ENCODE measurements around the gene F12.
"Not testable (repeated sequence)": the region's sequence is repeated elsewhere in the genome, so short reads cannot be mapped to it uniquely, and the experiment has no call there.

F12 gene

DNA sequence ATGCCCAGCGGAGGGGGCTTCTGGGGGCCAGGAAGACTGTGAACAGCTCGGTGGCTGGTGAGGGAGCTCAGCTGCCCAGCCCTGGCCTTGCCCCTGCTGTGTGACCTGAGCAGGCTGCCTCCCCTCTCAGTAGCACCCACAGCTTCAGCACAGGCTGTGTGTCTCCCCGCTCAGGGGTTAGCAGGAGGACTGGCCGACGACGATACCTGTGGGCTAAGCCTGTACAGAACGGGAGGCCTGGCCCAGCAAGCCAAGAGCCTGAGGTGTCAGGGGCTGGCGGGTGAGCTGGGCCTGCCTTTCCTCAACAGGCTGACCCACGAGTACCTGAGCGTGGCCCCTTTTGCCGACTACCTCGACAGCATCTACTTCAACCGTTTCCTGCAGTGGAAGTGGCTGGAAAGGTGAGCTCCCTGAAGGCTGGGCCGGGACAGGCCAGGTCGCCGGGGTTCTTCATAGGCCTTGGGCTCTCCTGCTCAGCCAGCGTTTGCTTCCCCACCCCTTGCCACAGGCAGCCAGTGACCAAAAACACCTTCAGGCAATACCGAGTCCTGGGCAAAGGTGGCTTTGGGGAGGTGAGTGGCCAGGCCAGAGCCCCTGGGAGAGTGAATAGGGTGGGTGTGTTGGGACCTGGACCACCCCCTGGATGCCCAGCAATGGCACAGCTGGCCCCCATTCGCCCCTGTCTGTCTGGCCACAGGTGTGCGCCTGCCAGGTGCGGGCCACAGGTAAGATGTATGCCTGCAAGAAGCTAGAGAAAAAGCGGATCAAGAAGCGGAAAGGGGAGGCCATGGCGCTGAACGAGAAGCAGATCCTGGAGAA lies 23.7 kb upstream of the F12 start:
- DNase-seq (ENCODE audit: low read depth in 1 of 2, low spot score in 1 of 2), result no peak

DNA sequence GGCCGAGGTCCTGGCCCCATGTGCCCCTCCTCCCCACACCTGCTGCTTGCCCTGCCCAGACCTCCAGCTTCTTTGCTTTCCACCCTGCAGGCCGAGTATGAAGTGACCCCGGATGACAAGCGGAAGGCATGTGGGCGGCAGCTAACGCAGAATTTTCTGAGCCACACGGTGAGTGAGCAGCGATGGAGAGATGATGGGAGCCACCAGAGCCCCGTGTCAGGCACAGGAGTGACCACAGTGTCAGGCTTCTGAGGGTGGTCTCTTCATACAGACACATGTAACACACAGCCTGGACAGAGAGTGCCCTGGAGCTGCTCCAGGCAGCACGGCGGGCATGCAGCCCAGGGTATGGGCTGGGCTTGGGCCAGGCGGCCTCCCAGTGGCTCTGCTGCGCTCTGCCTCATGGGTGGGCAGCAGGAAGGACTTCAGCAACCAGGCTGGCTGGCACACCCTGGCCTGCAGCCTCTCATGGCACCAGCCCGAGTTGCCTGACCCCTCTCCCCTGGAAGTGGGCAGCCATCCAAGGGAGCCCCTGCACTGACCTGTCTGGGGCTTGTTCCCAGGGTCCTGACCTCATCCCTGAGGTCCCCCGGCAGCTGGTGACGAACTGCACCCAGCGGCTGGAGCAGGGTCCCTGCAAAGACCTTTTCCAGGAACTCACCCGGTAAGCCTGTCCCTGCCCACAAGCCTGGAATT lies 22.9 kb upstream of the F12 start:
- DNase-seq (ENCODE audit: low read depth in 1 of 2, low spot score in 1 of 2), result no peak

- DNase-seq (ENCODE audit: low read depth in 1 of 2, low spot score in 1 of 2), result peak; percentile 39 to 51
These were observed 22.2 kb upstream of the F12 start for GRCh38 chr5:177431317-177432142.

- DNase-seq (ENCODE audit: low read depth in 1 of 2, low spot score in 1 of 2), result no peak
These were observed 21.6 kb upstream of the F12 start for GRCh38 chr5:177430972-177431316.

GRCh38 chr5:177430140-177430951 lies 21.0 kb upstream of the F12 start:
- no peak for DNase-seq (ENCODE audit: low read depth in 1 of 2, low spot score in 1 of 2)

GRCh38 chr5:177429248-177430040 lies 20.1 kb upstream of the F12 start:
- peak; percentile 54 to 79 for DNase-seq (ENCODE audit: low read depth in 1 of 2, low spot score in 1 of 2)

- DNase-seq (ENCODE audit: low read depth in 1 of 2, low spot score in 1 of 2), result no peak
These were observed 19.3 kb upstream of the F12 start for GRCh38 chr5:177428574-177429217.

DNA sequence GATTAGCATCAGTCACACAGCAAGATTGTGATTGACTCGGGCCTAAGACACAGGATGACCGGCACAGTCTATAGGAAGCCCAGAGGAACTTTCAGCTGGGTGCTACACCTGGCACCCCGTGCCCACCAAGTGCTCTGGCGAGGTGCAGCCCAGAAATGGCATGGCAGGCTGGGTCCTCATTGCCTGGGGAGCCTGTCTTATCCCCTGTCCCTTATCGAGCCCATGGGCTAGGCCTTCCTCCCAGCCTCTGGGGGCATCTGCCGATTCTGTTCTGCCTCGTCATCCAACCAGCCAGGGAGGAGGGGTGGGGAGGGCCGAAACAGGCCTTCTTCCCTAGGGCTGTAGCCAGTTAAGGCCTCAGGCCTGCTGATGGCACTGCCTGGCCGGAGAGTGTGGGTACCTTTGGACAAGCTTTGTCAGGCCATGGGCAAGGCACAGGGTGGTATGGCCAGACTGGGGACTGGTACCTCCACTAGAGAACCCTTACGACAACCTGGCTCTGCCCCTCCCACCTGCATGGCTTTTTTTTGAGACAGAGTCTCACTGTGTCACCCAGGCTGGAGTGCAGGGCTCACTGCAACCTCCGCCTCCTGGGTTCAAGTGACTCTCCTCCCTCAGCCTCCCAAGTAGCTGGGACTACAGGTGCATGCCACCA lies 18.7 kb upstream of the F12 start:
- DNase-seq (ENCODE audit: low read depth in 1 of 2, low spot score in 1 of 2), result no peak

- no peak for DNase-seq (ENCODE audit: low read depth in 1 of 2, low spot score in 1 of 2)
These were observed 18.0 kb upstream of the F12 start for GRCh38 chr5:177427211-177427822.

DNA sequence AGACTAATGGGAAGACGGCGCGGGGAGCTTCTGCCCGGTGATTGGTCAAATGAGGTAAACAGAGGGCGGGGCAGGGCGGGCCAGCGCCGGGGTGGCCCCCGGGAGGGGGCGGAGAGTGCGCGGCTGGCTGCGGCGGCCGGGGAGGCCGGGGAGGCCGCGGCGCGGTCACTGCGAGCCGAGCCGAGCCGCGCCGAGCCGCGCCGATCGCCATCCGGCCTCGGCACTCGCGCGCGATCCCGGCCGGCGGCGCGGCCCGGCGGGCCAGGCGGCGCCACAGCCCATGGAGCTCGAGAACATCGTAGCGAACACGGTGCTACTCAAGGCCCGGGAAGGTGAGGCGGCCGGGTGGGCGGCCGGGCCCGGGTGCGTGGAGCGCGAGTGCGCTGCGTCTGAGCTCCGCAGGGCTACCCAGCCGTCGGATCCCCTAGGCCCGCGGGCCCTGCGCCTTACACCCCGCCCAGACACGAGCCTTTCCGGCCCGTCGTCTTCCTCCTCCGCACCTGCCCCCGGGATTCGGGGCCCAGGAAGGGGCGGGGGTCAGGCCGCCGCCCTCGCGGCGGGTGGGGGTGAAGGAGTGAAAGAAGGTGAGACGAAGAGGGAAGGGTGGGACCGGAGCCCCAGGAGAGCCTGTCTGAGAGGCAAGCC lies 17.3 kb upstream of the F12 start, which contains the start of gene GRK6:
Gene GRK6, plus strand, starts transcription at position 111 of the 645 bp plus-strand sequence. Its CDS starts 170 bp downstream, at position 281.
- DNase-seq (ENCODE audit: low read depth in 1 of 2, low spot score in 1 of 2), result peak; percentile 43 to 57

- DNase-seq (ENCODE audit: low read depth in 1 of 2, low spot score in 1 of 2), result peak; percentile 97 to 99
These were observed 16.6 kb upstream of the F12 start for GRCh38 chr5:177425801-177426565.

DNA sequence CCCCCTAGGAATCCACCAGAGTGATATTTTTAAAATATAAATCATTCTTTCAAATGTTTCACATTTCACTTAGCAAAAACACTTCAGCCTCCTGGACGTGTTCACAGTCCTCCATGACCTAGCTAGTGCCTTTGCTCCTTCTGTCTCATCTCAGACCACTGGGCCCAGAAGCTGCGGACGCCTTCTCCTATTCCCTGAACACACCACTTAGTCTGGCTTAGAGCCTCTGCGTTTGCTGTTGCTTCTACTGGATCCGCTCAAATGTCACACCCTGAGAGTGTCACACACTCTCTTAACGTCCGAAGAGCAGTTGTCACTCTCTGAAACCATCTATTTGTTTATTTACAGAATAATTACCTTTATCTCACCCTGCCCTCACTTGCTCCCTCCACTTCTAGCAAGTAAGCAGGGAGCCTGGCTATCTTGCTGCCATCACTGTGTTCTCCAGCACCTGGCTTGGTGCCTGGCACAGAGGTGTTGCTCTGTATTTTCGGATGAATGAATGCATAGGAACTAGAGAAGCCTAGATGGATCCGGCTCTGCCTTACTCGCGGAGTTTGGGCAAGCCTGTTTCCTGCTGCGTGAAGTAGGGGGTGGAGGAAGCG lies 15.9 kb upstream of the F12 start:
- DNase-seq (ENCODE audit: low read depth in 1 of 2, low spot score in 1 of 2), result no peak

DNA sequence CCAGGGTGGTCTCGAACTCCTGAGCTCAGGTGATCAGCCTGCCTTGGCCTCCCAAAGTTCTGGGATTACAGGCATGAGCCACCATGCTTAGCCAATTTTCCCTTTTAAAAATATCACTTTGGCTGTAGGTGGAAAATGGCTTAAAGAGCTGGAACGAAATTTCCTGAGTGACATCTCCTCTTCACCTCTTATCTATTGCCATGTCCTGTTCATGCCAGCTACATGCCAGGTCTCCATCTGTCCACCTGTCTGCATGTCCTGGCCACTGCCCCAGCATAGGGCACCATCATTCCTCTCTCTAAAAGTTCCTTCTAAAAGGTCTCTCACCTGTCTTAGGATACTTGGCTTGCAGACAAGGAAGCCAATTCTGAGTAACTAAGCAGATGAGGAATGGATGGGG lies 14.3 kb upstream of the F12 start:
- DNase-seq (ENCODE audit: low read depth in 1 of 2, low spot score in 1 of 2), result no peak

GRCh38 chr5:177421062-177421798 lies 11.9 kb upstream of the F12 start:
- no peak for DNase-seq (ENCODE audit: low read depth in 1 of 2, low spot score in 1 of 2)

- not testable (repeated sequence) for DNase-seq (ENCODE audit: low read depth in 1 of 2, low spot score in 1 of 2)
These were observed 11.1 kb upstream of the F12 start for GRCh38 chr5:177420472-177420871.

GRCh38 chr5:177419046-177419445 lies 9.7 kb upstream of the F12 start:
- no peak for DNase-seq (ENCODE audit: low read depth in 1 of 2, low spot score in 1 of 2)

Data from activated T-helper 1 cell treated with anti-CD3 and anti-CD28 coated beads, Interleukin-2, amount 50 U/mL, for 16 hours (primary cell).